Measurements from ENCODE around the gene ACAD8.

Gene ACAD8

DNA sequence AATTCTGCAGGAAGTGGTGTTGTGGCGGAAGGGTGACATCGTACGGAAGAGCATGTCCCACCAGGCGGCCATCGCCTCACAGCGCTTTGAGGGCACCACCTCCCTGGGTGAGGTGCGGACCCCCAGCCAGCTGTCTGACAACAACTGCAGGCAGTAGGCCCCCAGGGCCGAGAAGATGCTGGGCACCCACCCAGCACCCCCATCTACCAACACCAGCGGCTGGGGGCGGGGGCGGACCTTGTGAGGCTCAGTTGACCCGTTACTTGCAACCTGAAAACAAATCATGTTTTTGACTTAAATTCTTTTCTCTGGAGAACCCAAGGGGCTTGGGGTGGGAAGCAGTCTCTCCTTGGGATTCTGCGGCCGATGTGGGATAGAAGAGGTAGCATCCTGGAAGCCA lies 7.9 kb upstream of the ACAD8 start:
- ATAC-seq, result no peak
- no peak for TF ChIP-seq ARNTL (CRISPR knock-in tag; IDR thresholded peaks at IDR 0.05; ENCODE audit: borderline replicate concordance, low read depth)
- TF ChIP-seq ZFP3 (CRISPR knock-in tag; IDR thresholded peaks at IDR 0.05), result no peak
- TF ChIP-seq RARB (CRISPR knock-in tag; IDR thresholded peaks at IDR 0.05), result no peak
- TF ChIP-seq POU6F1 (CRISPR knock-in tag; IDR thresholded peaks at IDR 0.05; ENCODE audit: borderline replicate concordance, low read depth), result no peak
- no peak for TF ChIP-seq ZNF8 (CRISPR knock-in tag; IDR thresholded peaks at IDR 0.05)
- no peak for TF ChIP-seq SNAI2 (CRISPR knock-in tag; IDR thresholded peaks at IDR 0.05)
- no peak for TF ChIP-seq PATZ1 (CRISPR knock-in tag; IDR thresholded peaks at IDR 0.05; ENCODE audit: borderline replicate concordance)
- no peak for TF ChIP-seq OSR1 (CRISPR knock-in tag; IDR thresholded peaks at IDR 0.05)
- TF ChIP-seq CSRNP3 (CRISPR knock-in tag; IDR thresholded peaks at IDR 0.05), result no peak
- TF ChIP-seq PPARA (CRISPR knock-in tag; IDR thresholded peaks at IDR 0.05; ENCODE audit: borderline replicate concordance), result no peak
- TF ChIP-seq CSDC2 (CRISPR knock-in tag; IDR thresholded peaks at IDR 0.05), result no peak
- TF ChIP-seq ZC3H10 (CRISPR knock-in tag; IDR thresholded peaks at IDR 0.05), result no peak
- TF ChIP-seq ZFP30 (CRISPR knock-in tag; IDR thresholded peaks at IDR 0.05), result no peak
- no peak for TF ChIP-seq GLIS3 (CRISPR knock-in tag; IDR thresholded peaks at IDR 0.05)
- TF ChIP-seq, protein P1, sequence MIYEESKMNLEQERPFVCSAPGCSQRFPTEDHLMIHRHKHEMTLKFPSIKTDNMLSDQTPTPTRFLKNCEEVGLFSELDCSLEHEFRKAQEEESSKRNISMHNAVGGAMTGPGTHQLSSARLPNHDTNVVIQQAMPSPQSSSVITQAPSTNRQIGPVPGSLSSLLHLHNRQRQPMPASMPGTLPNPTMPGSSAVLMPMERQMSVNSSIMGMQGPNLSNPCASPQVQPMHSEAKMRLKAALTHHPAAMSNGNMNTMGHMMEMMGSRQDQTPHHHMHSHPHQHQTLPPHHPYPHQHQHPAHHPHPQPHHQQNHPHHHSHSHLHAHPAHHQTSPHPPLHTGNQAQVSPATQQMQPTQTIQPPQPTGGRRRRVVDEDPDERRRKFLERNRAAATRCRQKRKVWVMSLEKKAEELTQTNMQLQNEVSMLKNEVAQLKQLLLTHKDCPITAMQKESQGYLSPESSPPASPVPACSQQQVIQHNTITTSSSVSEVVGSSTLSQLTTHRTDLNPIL (CRISPR knock-in tag; IDR thresholded peaks at IDR 0.05; ENCODE audit: low read depth), result no peak
- no peak for TF ChIP-seq ISL1 (CRISPR knock-in tag; IDR thresholded peaks at IDR 0.05)
- TF ChIP-seq TCF4 (CRISPR knock-in tag; IDR thresholded peaks at IDR 0.05; ENCODE audit: borderline replicate concordance), result no peak
- no peak for TF ChIP-seq TOX (CRISPR knock-in tag; IDR thresholded peaks at IDR 0.05; ENCODE audit: borderline replicate concordance)
- TF ChIP-seq TSHZ2 (CRISPR knock-in tag; IDR thresholded peaks at IDR 0.05), result no peak

- no peak for ATAC-seq
- TF ChIP-seq ARNTL (CRISPR knock-in tag; IDR thresholded peaks at IDR 0.05; ENCODE audit: borderline replicate concordance, low read depth) (no peak), ISL1 (CRISPR knock-in tag; IDR thresholded peaks at IDR 0.05) (no peak), RARB (CRISPR knock-in tag; IDR thresholded peaks at IDR 0.05) (no peak), ZNF565 (CRISPR knock-in tag; conservative IDR thresholded peaks at IDR 0.05; ENCODE audit: low read depth) (no peak), CSDC2 (CRISPR knock-in tag; IDR thresholded peaks at IDR 0.05) (no peak)
These were observed 7.3 kb upstream of the ACAD8 start for GRCh38 chr11:134246100-134246499.

DNA sequence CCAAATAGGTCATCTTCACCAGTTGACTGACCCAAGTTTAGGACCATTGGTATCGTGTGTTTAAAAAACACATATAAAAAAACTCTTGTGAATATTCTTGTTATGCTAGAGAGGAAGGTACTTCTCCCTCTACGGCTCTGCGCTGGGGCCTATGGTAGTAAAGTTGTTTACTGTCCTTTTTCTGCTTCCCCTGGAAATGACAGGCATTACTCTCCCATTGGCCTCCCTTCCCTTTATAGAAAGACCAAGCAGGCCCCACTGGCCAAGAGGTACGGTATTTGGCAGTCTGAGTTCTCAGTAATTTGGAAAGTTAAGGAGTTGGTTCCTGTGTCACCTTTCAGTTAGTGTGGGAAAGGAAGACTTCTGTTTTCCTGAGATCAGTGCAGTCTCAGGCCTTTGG lies 6.7 kb upstream of the ACAD8 start:
- TF ChIP-seq ZC3H10 (CRISPR knock-in tag; IDR thresholded peaks at IDR 0.05) (no peak), ZNF565 (CRISPR knock-in tag; conservative IDR thresholded peaks at IDR 0.05; ENCODE audit: low read depth) (no peak), OSR1 (CRISPR knock-in tag; IDR thresholded peaks at IDR 0.05) (no peak), GLIS3 (CRISPR knock-in tag; IDR thresholded peaks at IDR 0.05) (no peak), ZFP3 (CRISPR knock-in tag; IDR thresholded peaks at IDR 0.05) (no peak), BACH2 (CRISPR knock-in tag; IDR thresholded peaks at IDR 0.05; ENCODE audit: borderline replicate concordance) (no peak), ZFP30 (CRISPR knock-in tag; IDR thresholded peaks at IDR 0.05) (no peak), TCF4 (CRISPR knock-in tag; IDR thresholded peaks at IDR 0.05; ENCODE audit: borderline replicate concordance) (no peak)
- TF ChIP-seq, protein P1 (CRISPR knock-in tag; IDR thresholded peaks at IDR 0.05; ENCODE audit: low read depth), result no peak
- no peak for ATAC-seq

All from SK-N-SH treated with all-trans-retinoic acid at 6 μM for 48 hours (cell line).